ENCODE data around the gene CORO2B. TPM values are rescaled to one million over a fixed set of nuclear protein-coding genes. Genes with fewer than 3 reads are reported as not detected.

Gene CORO2B
- total and polyA plus RNA-seq, 2 experiments from 2014 or later, result 1.6 to 4.6 TPM

DNA sequence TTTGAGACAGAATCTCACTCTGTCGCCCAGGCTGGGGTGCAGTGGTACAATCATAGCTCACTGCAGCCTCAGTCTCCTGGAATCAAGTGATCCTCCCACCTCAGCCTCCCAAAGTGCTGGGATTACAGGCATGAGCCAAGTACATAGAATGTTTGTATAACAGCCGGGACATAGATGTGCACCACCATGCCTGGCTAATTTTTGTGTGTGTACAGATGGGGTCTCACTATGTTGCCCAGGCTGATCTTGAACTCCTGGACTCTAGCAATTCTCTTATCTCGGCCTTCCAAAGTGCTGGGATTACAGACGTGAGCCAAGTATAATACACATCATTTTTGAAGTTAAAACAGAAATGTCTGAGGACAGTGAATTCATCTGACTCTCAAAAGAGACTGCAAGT is 93.5 kb downstream of the CORO2B start:
- Histone ChIP-seq H3K9me2 (ENCODE audit: insufficient read depth) (no peaks in the 10 kb centered on the region), H3F3A (replicated peaks; ENCODE audit: low read depth) (no peaks in the 10 kb centered on the region), H3K27me3 (ENCODE audit: insufficient read depth) (no peaks in the 10 kb centered on the region), H3K4me2 (no peak overlapping the region), H3K4me1 (ENCODE audit: insufficient read depth) (no peaks in the 10 kb centered on the region; the same call in 1 of the 2 replicates), H3K36me3 (ENCODE audit: insufficient read depth) (no peaks in the 10 kb centered on the region), H4K20me1 (replicated peaks; ENCODE audit: insufficient read depth) (no peaks in the 10 kb centered on the region), H3K4me3 (no peak overlapping the region), H3K27ac (ENCODE audit: low read depth) (no peak overlapping the region), H3K79me2 (replicated peaks; ENCODE audit: insufficient read depth) (no peaks in the 10 kb centered on the region), H2AFZ (no peak overlapping the region)
- peaks cover 12% of the 10 kb centered on the region for H3K27me3 Mint-ChIP-seq (ENCODE audit: insufficient read depth, low read depth, poor library complexity)
- DNase-seq (ENCODE audit: low spot score), result no peak
- H3K9me3 Mint-ChIP-seq, result peaks cover 6% of the 10 kb centered on the region; the same call in 2 of the 3 replicates
- TF ChIP-seq, protein P1, sequence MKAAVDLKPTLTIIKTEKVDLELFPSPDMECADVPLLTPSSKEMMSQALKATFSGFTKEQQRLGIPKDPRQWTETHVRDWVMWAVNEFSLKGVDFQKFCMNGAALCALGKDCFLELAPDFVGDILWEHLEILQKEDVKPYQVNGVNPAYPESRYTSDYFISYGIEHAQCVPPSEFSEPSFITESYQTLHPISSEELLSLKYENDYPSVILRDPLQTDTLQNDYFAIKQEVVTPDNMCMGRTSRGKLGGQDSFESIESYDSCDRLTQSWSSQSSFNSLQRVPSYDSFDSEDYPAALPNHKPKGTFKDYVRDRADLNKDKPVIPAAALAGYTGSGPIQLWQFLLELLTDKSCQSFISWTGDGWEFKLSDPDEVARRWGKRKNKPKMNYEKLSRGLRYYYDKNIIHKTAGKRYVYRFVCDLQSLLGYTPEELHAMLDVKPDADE (IDR thresholded peaks at IDR 0.05), result no peak
- no peak for TF ChIP-seq ZNF114 (CRISPR knock-in tag; IDR thresholded peaks at IDR 0.05)
- no peak for TF ChIP-seq JUNB (IDR thresholded peaks at IDR 0.05; ENCODE audit: unreplicated experiment)
- TF ChIP-seq, protein P2, sequence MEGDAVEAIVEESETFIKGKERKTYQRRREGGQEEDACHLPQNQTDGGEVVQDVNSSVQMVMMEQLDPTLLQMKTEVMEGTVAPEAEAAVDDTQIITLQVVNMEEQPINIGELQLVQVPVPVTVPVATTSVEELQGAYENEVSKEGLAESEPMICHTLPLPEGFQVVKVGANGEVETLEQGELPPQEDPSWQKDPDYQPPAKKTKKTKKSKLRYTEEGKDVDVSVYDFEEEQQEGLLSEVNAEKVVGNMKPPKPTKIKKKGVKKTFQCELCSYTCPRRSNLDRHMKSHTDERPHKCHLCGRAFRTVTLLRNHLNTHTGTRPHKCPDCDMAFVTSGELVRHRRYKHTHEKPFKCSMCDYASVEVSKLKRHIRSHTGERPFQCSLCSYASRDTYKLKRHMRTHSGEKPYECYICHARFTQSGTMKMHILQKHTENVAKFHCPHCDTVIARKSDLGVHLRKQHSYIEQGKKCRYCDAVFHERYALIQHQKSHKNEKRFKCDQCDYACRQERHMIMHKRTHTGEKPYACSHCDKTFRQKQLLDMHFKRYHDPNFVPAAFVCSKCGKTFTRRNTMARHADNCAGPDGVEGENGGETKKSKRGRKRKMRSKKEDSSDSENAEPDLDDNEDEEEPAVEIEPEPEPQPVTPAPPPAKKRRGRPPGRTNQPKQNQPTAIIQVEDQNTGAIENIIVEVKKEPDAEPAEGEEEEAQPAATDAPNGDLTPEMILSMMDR (conservative IDR thresholded peaks at IDR 0.05; ENCODE audit: low read depth in 2 of 2), result no peak
- TF ChIP-seq, protein P3, sequence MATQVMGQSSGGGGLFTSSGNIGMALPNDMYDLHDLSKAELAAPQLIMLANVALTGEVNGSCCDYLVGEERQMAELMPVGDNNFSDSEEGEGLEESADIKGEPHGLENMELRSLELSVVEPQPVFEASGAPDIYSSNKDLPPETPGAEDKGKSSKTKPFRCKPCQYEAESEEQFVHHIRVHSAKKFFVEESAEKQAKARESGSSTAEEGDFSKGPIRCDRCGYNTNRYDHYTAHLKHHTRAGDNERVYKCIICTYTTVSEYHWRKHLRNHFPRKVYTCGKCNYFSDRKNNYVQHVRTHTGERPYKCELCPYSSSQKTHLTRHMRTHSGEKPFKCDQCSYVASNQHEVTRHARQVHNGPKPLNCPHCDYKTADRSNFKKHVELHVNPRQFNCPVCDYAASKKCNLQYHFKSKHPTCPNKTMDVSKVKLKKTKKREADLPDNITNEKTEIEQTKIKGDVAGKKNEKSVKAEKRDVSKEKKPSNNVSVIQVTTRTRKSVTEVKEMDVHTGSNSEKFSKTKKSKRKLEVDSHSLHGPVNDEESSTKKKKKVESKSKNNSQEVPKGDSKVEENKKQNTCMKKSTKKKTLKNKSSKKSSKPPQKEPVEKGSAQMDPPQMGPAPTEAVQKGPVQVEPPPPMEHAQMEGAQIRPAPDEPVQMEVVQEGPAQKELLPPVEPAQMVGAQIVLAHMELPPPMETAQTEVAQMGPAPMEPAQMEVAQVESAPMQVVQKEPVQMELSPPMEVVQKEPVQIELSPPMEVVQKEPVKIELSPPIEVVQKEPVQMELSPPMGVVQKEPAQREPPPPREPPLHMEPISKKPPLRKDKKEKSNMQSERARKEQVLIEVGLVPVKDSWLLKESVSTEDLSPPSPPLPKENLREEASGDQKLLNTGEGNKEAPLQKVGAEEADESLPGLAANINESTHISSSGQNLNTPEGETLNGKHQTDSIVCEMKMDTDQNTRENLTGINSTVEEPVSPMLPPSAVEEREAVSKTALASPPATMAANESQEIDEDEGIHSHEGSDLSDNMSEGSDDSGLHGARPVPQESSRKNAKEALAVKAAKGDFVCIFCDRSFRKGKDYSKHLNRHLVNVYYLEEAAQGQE (IDR thresholded peaks at IDR 0.05; ENCODE audit: unreplicated experiment), result no peak
- no peak for TF ChIP-seq CREB1 (CRISPR knock-in tag; IDR thresholded peaks at IDR 0.05; ENCODE audit: low read depth)
- no peak for TF ChIP-seq NANOG (IDR thresholded peaks at IDR 0.05; ENCODE audit: borderline replicate concordance)
- no peak for TF ChIP-seq ZNF331 (CRISPR knock-in tag; IDR thresholded peaks at IDR 0.05; ENCODE audit: low read depth)
- no peak for TF ChIP-seq EZH2phosphoT487 (IDR thresholded peaks at IDR 0.05; ENCODE audit: unreplicated experiment)
- no peak for TF ChIP-seq STAT1 (IDR thresholded peaks at IDR 0.05; ENCODE audit: unreplicated experiment)
- TF ChIP-seq, protein P4, sequence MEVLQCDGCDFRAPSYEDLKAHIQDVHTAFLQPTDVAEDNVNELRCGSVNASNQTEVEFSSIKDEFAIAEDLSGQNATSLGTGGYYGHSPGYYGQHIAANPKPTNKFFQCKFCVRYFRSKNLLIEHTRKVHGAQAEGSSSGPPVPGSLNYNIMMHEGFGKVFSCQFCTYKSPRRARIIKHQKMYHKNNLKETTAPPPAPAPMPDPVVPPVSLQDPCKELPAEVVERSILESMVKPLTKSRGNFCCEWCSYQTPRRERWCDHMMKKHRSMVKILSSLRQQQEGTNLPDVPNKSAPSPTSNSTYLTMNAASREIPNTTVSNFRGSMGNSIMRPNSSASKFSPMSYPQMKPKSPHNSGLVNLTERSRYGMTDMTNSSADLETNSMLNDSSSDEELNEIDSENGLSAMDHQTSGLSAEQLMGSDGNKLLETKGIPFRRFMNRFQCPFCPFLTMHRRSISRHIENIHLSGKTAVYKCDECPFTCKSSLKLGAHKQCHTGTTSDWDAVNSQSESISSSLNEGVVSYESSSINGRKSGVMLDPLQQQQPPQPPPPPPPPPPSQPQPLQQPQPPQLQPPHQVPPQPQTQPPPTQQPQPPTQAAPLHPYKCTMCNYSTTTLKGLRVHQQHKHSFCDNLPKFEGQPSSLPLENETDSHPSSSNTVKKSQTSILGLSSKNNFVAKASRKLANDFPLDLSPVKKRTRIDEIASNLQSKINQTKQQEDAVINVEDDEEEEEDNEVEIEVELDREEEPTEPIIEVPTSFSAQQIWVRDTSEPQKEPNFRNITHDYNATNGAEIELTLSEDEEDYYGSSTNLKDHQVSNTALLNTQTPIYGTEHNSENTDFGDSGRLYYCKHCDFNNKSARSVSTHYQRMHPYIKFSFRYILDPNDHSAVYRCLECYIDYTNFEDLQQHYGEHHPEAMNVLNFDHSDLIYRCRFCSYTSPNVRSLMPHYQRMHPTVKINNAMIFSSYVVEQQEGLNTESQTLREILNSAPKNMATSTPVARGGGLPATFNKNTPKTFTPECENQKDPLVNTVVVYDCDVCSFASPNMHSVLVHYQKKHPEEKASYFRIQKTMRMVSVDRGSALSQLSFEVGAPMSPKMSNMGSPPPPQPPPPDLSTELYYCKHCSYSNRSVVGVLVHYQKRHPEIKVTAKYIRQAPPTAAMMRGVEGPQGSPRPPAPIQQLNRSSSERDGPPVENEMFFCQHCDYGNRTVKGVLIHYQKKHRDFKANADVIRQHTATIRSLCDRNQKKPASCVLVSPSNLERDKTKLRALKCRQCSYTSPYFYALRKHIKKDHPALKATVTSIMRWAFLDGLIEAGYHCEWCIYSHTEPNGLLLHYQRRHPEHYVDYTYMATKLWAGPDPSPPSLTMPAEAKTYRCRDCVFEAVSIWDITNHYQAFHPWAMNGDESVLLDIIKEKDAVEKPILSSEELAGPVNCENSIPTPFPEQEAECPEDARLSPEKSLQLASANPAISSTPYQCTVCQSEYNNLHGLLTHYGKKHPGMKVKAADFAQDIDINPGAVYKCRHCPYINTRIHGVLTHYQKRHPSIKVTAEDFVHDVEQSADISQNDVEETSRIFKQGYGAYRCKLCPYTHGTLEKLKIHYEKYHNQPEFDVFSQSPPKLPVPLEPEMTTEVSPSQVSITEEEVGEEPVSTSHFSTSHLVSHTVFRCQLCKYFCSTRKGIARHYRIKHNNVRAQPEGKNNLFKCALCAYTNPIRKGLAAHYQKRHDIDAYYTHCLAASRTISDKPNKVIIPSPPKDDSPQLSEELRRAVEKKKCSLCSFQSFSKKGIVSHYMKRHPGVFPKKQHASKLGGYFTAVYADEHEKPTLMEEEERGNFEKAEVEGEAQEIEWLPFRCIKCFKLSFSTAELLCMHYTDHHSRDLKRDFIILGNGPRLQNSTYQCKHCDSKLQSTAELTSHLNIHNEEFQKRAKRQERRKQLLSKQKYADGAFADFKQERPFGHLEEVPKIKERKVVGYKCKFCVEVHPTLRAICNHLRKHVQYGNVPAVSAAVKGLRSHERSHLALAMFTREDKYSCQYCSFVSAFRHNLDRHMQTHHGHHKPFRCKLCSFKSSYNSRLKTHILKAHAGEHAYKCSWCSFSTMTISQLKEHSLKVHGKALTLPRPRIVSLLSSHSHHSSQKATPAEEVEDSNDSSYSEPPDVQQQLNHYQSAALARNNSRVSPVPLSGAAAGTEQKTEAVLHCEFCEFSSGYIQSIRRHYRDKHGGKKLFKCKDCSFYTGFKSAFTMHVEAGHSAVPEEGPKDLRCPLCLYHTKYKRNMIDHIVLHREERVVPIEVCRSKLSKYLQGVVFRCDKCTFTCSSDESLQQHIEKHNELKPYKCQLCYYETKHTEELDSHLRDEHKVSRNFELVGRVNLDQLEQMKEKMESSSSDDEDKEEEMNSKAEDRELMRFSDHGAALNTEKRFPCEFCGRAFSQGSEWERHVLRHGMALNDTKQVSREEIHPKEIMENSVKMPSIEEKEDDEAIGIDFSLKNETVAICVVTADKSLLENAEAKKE (CRISPR knock-in tag; IDR thresholded peaks at IDR 0.05), result no peak
- peaks cover 14% of the 10 kb centered on the region for H3K4me1 Mint-ChIP-seq
- H3K4me3 Mint-ChIP-seq, result no peak overlapping the region
- H3K36me3 Mint-ChIP-seq (ENCODE audit: low read depth), result no peaks in the 10 kb centered on the region
- no peak overlapping the region for H3K27ac Mint-ChIP-seq
- ATAC-seq, result no peak

Measured in GM23338 (cell line).